ENCODE measurements around the gene UBE2G2.

DNA sequence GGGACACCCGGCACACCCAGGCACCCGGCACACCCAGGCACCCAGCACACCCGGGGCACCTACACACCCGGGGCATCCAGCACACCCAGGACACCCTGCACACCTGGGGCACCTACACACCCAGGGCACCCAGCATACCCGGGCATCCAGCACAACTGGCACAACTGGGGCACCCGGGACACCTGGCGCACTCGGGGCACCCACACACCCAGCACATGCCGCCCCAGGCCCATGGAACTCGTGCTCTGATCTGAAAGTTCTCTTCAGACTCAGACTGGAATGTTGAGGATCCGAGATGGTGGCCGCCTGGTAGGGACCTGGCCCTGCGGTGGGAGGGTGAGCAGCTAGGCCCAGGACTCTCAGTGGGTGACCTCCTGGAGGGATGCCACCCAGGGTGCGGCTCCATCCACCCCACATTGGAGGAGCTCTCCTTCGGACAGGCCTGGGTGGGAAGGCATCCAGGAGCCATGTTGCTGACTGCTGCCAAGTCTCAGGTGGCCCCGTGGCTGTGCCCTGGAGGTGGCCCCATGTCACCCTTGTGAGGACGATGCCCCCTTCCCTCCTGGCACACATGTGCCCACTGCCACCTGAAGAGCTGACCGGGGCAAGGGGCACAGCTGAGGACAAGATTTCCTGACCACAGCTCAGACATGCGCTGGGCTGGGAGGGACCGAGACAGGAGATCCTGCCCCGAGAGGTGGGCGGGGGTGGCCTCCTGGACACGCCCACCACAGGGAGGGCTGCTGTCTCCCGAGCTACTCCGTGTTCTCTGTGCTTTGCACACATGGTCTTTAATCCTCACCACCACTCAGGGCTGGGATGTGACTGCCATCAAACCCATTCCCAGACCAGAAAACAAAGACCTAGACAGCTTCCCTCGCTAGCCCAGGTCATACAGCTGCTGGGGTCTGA is 37.0 kb downstream of the UBE2G2 start:
- TF ChIP-seq, protein P1, sequence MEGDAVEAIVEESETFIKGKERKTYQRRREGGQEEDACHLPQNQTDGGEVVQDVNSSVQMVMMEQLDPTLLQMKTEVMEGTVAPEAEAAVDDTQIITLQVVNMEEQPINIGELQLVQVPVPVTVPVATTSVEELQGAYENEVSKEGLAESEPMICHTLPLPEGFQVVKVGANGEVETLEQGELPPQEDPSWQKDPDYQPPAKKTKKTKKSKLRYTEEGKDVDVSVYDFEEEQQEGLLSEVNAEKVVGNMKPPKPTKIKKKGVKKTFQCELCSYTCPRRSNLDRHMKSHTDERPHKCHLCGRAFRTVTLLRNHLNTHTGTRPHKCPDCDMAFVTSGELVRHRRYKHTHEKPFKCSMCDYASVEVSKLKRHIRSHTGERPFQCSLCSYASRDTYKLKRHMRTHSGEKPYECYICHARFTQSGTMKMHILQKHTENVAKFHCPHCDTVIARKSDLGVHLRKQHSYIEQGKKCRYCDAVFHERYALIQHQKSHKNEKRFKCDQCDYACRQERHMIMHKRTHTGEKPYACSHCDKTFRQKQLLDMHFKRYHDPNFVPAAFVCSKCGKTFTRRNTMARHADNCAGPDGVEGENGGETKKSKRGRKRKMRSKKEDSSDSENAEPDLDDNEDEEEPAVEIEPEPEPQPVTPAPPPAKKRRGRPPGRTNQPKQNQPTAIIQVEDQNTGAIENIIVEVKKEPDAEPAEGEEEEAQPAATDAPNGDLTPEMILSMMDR (IDR thresholded peaks at IDR 0.05): no peak
- no peak for TF ChIP-seq POLR2A (IDR thresholded peaks at IDR 0.05)
